H9 (cell line): ENCODE results near the gene FRMPD1. TPM values are rescaled to one million over a fixed set of nuclear protein-coding genes. Genes with fewer than 3 reads are reported as not detected.

Experiments used
- DNase-seq: peaks from one replicate; pipeline ENCODE4 v3.0.0-alpha.2; 2017
- H2AFZ ChIP-seq: one replicate; pipeline ENCODE4 v1.6.1; 2013; ENCODE audit warnings: mild to moderate bottlenecking, low read length, control low read depth, moderate library complexity
- H2AK5ac ChIP-seq: 2 replicates; pipeline ENCODE4 v1.6.1; 2013; ENCODE audit warnings: low read length, control low read depth, mixed read lengths; ENCODE audit not compliant: insufficient read length
- H2BK120ac ChIP-seq: one replicate; pipeline ENCODE4 v1.6.1; 2013; ENCODE audit warnings: low read depth, mild to moderate bottlenecking, low read length, control low read depth, inconsistent platforms; ENCODE audit not compliant: poor library complexity, severe bottlenecking
- H2BK12ac ChIP-seq: 2 replicates; pipeline ENCODE4 v1.6.1; 2013; ENCODE audit warnings: low read length, control low read depth, mixed read lengths, low read depth; ENCODE audit not compliant: insufficient read length
- H2BK15ac ChIP-seq: 2 replicates; pipeline ENCODE4 v1.6.1; 2013; ENCODE audit warnings: low read depth, low read length, control low read depth
- H2BK20ac ChIP-seq: one replicate; pipeline ENCODE4 v1.6.1; 2013; ENCODE audit warnings: low read depth, mild to moderate bottlenecking, low read length, control low read depth, inconsistent platforms; ENCODE audit not compliant: poor library complexity, severe bottlenecking
- H2BK5ac ChIP-seq: 2 replicates; pipeline ENCODE4 v1.6.1; 2013; ENCODE audit warnings: low read length, control low read depth, mixed read lengths; ENCODE audit not compliant: insufficient read length
- H3K14ac ChIP-seq: 2 replicates; pipeline ENCODE4 v1.6.1; 2013; ENCODE audit warnings: low read length, control low read depth; ENCODE audit not compliant: insufficient read depth
- H3K18ac ChIP-seq: 2 replicates; pipeline ENCODE4 v1.6.1; 2013; ENCODE audit warnings: low read depth, mild to moderate bottlenecking, mixed read lengths, low read length, control low read depth; ENCODE audit not compliant: insufficient read length
- H3K23ac ChIP-seq: 2 replicates; pipeline ENCODE4 v1.6.1; 2013; ENCODE audit warnings: low read length, control low read depth, mixed read lengths, low read depth; ENCODE audit not compliant: insufficient read length
- H3K23me2 ChIP-seq: 2 replicates; pipeline ENCODE4 v1.6.1; 2013; ENCODE audit warnings: low read depth, mild to moderate bottlenecking, mixed read lengths, low read length, control low read depth; ENCODE audit not compliant: insufficient read length, poor library complexity, severe bottlenecking
- H3K27ac ChIP-seq: 2 replicates; pipeline ENCODE4 v1.5.1; 2013; ENCODE audit warnings: low read length, control low read depth, mixed read lengths, low read depth; ENCODE audit not compliant: insufficient read length
- H3K27me3 ChIP-seq: 2 replicates; pipeline ENCODE4 v1.6.1; 2013; ENCODE audit warnings: low read length, control low read depth, inconsistent platforms; ENCODE audit not compliant: insufficient read depth
- H3K4ac ChIP-seq: 2 replicates; pipeline ENCODE4 v1.6.1; 2013; ENCODE audit warnings: low read depth, mild to moderate bottlenecking, control low read depth, inconsistent platforms, low read length, moderate library complexity
- H3K4me1 ChIP-seq: 2 replicates; pipeline ENCODE4 v1.6.1; 2013; ENCODE audit warnings: low read length, control low read depth, inconsistent platforms; ENCODE audit not compliant: insufficient read depth
- H3K4me2 ChIP-seq: 2 replicates; pipeline ENCODE4 v1.6.1; 2013; ENCODE audit warnings: low read length, control low read depth, mixed read lengths; ENCODE audit not compliant: insufficient read length, insufficient read depth
- H3K56ac ChIP-seq: 2 replicates; pipeline ENCODE4 v1.6.1; 2013; ENCODE audit warnings: low read depth, mild to moderate bottlenecking, mixed read lengths, low read length, control low read depth; ENCODE audit not compliant: insufficient read length
- H3K79me1 ChIP-seq: 2 replicates; pipeline ENCODE4 v1.6.1; 2013; ENCODE audit warnings: low read depth, mild to moderate bottlenecking, moderate library complexity, low read length, control low read depth, inconsistent platforms; ENCODE audit not compliant: insufficient read depth, poor library complexity, severe bottlenecking
- H3K79me2 ChIP-seq: 2 replicates; pipeline ENCODE4 v1.6.1; 2013; ENCODE audit warnings: low read length, control low read depth, inconsistent platforms; ENCODE audit not compliant: insufficient read depth
- H3K9ac ChIP-seq: 2 replicates; pipeline ENCODE4 v1.6.1; 2013; ENCODE audit warnings: low read length, control low read depth, mixed read lengths; ENCODE audit not compliant: insufficient read length; ENCODE audit errors: extremely low read depth
- H3K9me3 ChIP-seq: one replicate; pipeline ENCODE4 v1.6.1; 2013; ENCODE audit warnings: low read depth, low read length, inconsistent platforms; ENCODE audit not compliant: control insufficient read depth
- H3T11ph ChIP-seq: one replicate; pipeline ENCODE4 v1.6.1; 2013; ENCODE audit warnings: mild to moderate bottlenecking, low read length, control low read depth, inconsistent platforms
- H4K20me1 ChIP-seq: one replicate; pipeline ENCODE4 v1.6.1; 2013; ENCODE audit not compliant: control insufficient read depth, insufficient read length, insufficient read depth
- H4K5ac ChIP-seq: 2 replicates; pipeline ENCODE4 v1.6.1; 2013; ENCODE audit warnings: low read depth, mild to moderate bottlenecking, mixed read lengths, low read length, control low read depth; ENCODE audit not compliant: insufficient read length
- H4K8ac ChIP-seq: replicated peaks from 2 replicates; pipeline ENCODE4 v1.6.1; 2013; ENCODE audit warnings: low read length, control low read depth, mixed read lengths, low read depth; ENCODE audit not compliant: insufficient read length
- H4K91ac ChIP-seq: 2 replicates; pipeline ENCODE4 v1.6.1; 2013; ENCODE audit warnings: low read depth, mild to moderate bottlenecking, moderate library complexity, mixed read lengths, low read length, control low read depth; ENCODE audit not compliant: insufficient read length
- H3K27ac Mint-ChIP-seq, 3 experiments: 2 replicates in 2 of 3; 3 replicates in 1 of 3; pipeline ENCODE4 v1.8.0; 2020 to 2021; ENCODE audit warnings: mixed read lengths in 3 of 3, mild to moderate bottlenecking in 1 of 3, moderate library complexity in 1 of 3
- H3K27me3 Mint-ChIP-seq: 2 replicates; pipeline ENCODE4 v1.8.0; 2021; ENCODE audit warnings: low read depth, mild to moderate bottlenecking, moderate library complexity, mixed read lengths
- H3K36me3 Mint-ChIP-seq, 3 experiments: 2 replicates in 2 of 3; 3 replicates in 1 of 3; pipeline ENCODE4 v1.8.0; 2020 to 2021; ENCODE audit warnings: low read depth in 3 of 3, mixed read lengths in 3 of 3; ENCODE audit not compliant: insufficient read depth in 1 of 3
- H3K4me1 Mint-ChIP-seq, 2 experiments: 2 replicates each; pipeline ENCODE4 v1.8.0; 2020; ENCODE audit warnings: mixed read lengths in 2 of 2
- H3K4me3 Mint-ChIP-seq, 2 experiments: 2 replicates in 1 of 2; 3 replicates in 1 of 2; pipeline ENCODE4 v1.8.0; 2020 to 2021; ENCODE audit warnings: mild to moderate bottlenecking in 2 of 2, mixed read lengths in 2 of 2, moderate library complexity in 1 of 2
- H3K9me3 Mint-ChIP-seq, 2 experiments: 2 replicates in 1 of 2; 3 replicates in 1 of 2; pipeline ENCODE4 v1.8.0; 2020; ENCODE audit warnings: mild to moderate bottlenecking in 2 of 2, mixed read lengths in 2 of 2, moderate library complexity in 1 of 2
- CTCF ChIP-seq: fragments of 200-600 bp; sonication (generic); conservative IDR thresholded peaks from 3 replicates; pipeline ENCODE4 v1.8.0; 2021; ENCODE audit warnings: antibody characterized with exemption, mild to moderate bottlenecking
- WGBS: extraction: QIAGEN DNeasy Blood & Tissue Kit; methylation state at CpG from one replicate; pipeline ENCODE4 v1.1.7; 2013; ENCODE audit warnings: missing lambda C conversion rate, low lambda C conversion rate, mixed read lengths; ENCODE audit not compliant: insufficient read length; ENCODE audit errors: extremely low coverage; 5-methylcytosine and 5-hydroxymethylcytosine counted together
- total RNA-seq: library from RNA; stranded (reverse); gene quantifications from 2 replicates; pipeline ENCODE4 v1.2.1, GENCODE V29; 2021

FRMPD1 gene
- total RNA-seq, 1 experiment from 2014 or later, result 0.04 TPM

- H2BK120ac ChIP-seq, result no peak overlapping the region
- Mint-ChIP-seq H3K4me1 (peaks cover 0 to 7% of the 10 kb centered on the region in 2 experiments; a peak in 3 of 4 replicates), H3K27me3 (peaks cover 77% of the 10 kb centered on the region), H3K4me3 (no peak overlapping the region), H3K9me3 (no peaks in the 10 kb centered on the region), H3K36me3 (no peaks in the 10 kb centered on the region), H3K27ac (no peak overlapping the region)
- TF ChIP-seq CTCF, result no peak
- no CpG with 5 or more reads among the region's 1 CpG for WGBS
- H3K27ac ChIP-seq, result no peak overlapping the region
- H2BK20ac ChIP-seq, result no peak overlapping the region
- H4K20me1 ChIP-seq, result no peaks in the 10 kb centered on the region
- H3K9ac ChIP-seq, result no peak overlapping the region
- H4K91ac ChIP-seq, result no peak overlapping the region
- H3K18ac ChIP-seq, result no peak overlapping the region
- no peak overlapping the region for H4K5ac ChIP-seq
- H2BK12ac ChIP-seq, result no peak overlapping the region
- H2BK15ac ChIP-seq, result no peak overlapping the region
- DNase-seq, result no peak
- no peak overlapping the region for H3K56ac ChIP-seq
- no peak overlapping the region for H3T11ph ChIP-seq
- no peak overlapping the region for H3K4me2 ChIP-seq
- H2AK5ac ChIP-seq, result no peak overlapping the region
- no peaks in the 10 kb centered on the region for H3K4me1 ChIP-seq
- H2BK5ac ChIP-seq, result no peak overlapping the region
- no peak overlapping the region for H3K23ac ChIP-seq
- H3K23me2 ChIP-seq, result no peaks in the 10 kb centered on the region
- H4K8ac ChIP-seq, result no peak overlapping the region
- H3K9me3 ChIP-seq, result no peaks in the 10 kb centered on the region
- H2AFZ ChIP-seq, result no peak overlapping the region
- no peak overlapping the region for H3K14ac ChIP-seq
- peaks cover 10% of the 10 kb centered on the region; the same call in 1 of the 2 replicates for H3K27me3 ChIP-seq
- no peak overlapping the region for H3K4ac ChIP-seq
- H3K79me2 ChIP-seq, result no peaks in the 10 kb centered on the region
- H3K79me1 ChIP-seq, result no peaks in the 10 kb centered on the region
Measured at GRCh38 chr9:37656936-37657335, 6.2 kb downstream of the FRMPD1 start.
